NCI-H526 treated with DMSO at 0.1 percent for 48 hours (cell line): ENCODE results near the gene TM9SF1.
A peak's percentile ranks its signal among the peaks of the same experiment; 100 is the strongest.

Experiments
- DNase-seq: peaks from one replicate; lab custom pipeline; 2025; lab: John Stamatoyannopoulos, UW

Gene TM9SF1

GRCh38 chr14:24150567-24150966 is 44.7 kb downstream of the TM9SF1 start:
- DNase-seq = no peak

GRCh38 chr14:24150061-24150460 is 45.2 kb downstream of the TM9SF1 start:
- DNase-seq = no peak

- DNase-seq = no peak
Observed at GRCh38 chr14:24149302-24149969, 45.8 kb downstream of the TM9SF1 start.

- DNase-seq = no peak
Observed at GRCh38 chr14:24147761-24148428, 47.3 kb downstream of the TM9SF1 start.

GRCh38 chr14:24146978-24147760 is 48.1 kb downstream of the TM9SF1 start, which contains the start of gene RNF31:
Gene RNF31, plus strand, starts transcription at chr14:24147498. Its CDS starts 201 bp downstream, at chr14:24147699.
- peak; percentile 97 for DNase-seq

GRCh38 chr14:24146453-24146977 is 48.7 kb downstream of the TM9SF1 start, which contains the start of gene PSME2:
Gene PSME2, minus strand, starts transcription at chr14:24146610. Its CDS starts 29 bp downstream, at chr14:24146581.
- peak; percentile 94 for DNase-seq

GRCh38 chr14:24145690-24146452 is 49.4 kb downstream of the TM9SF1 start:
- DNase-seq = no peak

- no peak for DNase-seq
Observed at GRCh38 chr14:24145219-24145618, 50.0 kb downstream of the TM9SF1 start.

GRCh38 chr14:24144451-24144850 is 50.8 kb downstream of the TM9SF1 start:
- DNase-seq = no peak

GRCh38 chr14:24143511-24143910 is 51.7 kb downstream of the TM9SF1 start:
- no peak for DNase-seq

- DNase-seq = peak; percentile 99
Observed at GRCh38 chr14:24141097-24141880, 54.0 kb downstream of the TM9SF1 start, which contains the start of gene EMC9. Gene EMC9, minus strand, starts transcription at chr14:24141591. Its CDS starts 287 bp downstream, at chr14:24141304.

- no peak for DNase-seq
Observed at GRCh38 chr14:24139272-24139934, 55.8 kb downstream of the TM9SF1 start.
